Effector CD8-positive, alpha-beta T cell (primary cell): ENCODE measurements around the gene MYL10.
"Not testable (repeated sequence)": the region's sequence is repeated elsewhere in the genome, so short reads cannot be mapped to it uniquely, and the experiment has no call there.

Experiments used
- DNase-seq: peaks from one replicate; lab custom pipeline; 2025; lab: John Stamatoyannopoulos, UW

MYL10 gene

DNA sequence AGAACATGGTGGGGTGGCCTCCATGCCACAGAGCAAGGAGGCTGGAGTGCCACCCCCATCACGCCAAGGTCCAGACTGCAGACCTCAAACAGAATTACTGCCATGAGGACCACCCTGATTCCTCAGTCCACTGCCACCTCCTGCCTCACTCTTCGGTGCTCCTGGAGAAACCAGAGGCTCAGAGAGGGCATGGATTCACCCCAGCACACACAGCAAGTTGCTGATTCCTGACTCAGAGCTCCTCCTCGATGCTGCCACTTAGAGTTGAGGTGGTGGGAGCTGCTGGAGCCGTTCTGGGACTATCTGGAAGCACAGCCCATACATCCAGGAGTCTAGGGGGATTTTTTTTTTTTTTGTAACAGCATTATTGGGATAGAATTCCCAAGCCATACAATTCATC, 22.0 kb upstream of the MYL10 start:
- no peak for DNase-seq

DNA sequence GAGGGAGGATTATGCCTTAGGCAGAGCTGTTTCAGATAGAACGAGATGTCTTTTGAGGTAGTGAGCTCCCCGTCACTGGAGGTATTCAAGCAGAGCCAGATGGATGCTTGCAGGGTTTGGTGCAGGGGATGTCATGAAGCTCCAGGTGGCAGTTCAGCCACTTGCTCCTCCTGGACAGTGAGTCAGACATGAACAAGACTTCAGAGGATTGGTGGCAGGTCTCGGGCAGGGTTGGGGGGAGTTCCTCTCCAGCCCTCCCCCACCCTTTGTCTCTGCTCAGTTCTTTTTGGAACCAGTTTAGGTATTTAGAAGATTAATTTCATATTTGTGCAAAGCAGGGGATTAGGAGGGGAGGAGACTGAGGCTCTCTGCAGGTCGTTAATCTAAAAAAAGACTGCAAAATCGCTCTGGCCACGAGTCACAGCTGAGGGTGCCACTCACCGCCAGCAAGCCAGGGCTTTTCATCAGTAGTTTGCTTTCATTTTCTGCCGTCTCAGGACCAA, 21.5 kb upstream of the MYL10 start:
- no peak for DNase-seq

DNA sequence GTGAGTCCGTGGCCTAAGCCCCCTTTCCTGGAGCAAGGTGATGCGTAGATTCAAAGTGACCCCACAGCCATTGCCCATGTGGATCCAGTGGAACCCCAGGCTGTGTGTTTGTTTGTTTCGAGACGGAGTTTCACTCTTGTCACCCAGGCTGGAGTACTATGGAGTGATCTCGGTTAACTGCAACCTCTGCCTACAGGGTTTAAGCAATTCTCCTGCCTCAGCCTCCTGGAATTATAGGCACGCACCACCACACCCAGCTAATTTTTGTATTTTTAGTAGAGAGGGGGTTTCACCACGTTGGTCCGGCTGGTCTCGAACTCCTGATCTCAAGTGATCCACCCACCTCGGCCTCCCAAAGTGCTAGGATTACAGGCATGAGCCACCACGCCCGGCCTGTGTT, 18.8 kb upstream of the MYL10 start:
- DNase-seq, result not testable (repeated sequence)

DNA sequence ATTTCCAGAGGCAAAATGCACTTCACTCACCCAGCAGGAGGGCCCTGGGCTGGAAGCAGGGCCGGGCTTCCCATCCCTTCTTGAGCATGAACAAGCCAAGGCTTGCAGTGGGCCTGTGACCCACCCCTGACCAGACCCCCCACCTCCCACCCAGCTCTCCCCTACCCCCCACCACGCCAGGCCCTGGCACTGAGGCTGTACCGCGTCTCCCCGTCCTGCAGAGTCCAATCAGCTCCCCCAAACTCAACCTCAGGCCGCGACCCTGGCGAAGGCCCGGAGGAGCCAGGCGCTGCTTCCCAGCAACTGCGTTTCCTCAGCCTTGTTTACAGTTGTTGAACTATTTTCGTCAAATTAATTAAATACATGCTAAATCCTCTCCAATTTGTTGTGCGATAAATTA, 16.9 kb upstream of the MYL10 start:
- DNase-seq, result no peak

DNA sequence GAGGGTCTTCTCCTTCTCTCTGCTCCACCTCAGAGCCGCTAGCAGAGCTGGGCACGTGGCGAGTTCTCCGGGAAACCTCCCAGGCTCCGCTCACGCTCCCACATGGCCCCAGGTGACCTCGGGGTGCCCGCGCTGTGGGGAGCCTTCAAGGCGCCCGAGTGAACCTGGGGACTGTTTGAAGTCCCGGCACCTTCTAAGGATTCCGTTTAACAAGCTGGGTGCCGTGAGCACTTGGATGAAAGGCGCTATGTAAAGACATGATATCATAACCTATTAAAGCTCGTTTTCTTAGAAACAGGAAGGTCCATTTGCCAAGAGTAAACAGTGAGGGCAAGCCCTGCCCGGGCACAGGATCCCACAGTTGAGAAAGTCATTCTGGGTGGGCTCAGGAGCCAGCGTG, 15.8 kb upstream of the MYL10 start:
- DNase-seq, result no peak

DNA sequence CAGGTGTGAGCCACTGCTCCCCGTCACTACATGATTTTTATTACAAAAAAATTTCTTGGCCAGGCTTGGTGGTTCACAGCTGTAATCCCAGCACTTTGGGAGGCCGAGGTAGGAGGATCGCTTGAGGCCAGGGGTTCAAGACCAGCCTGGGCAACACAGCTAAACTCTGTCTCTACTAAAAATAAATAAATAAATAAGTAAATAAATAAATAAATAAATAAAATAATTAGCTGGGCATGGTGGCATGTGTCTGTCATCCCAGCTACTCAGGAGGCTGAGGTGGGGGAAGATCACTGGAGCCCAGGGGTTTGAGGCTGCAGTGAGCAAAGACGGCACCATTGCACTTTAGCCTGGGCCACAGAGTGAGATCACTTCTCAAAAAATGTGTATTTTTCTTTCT, 10.0 kb upstream of the MYL10 start:
- DNase-seq, result not testable (repeated sequence)

DNA sequence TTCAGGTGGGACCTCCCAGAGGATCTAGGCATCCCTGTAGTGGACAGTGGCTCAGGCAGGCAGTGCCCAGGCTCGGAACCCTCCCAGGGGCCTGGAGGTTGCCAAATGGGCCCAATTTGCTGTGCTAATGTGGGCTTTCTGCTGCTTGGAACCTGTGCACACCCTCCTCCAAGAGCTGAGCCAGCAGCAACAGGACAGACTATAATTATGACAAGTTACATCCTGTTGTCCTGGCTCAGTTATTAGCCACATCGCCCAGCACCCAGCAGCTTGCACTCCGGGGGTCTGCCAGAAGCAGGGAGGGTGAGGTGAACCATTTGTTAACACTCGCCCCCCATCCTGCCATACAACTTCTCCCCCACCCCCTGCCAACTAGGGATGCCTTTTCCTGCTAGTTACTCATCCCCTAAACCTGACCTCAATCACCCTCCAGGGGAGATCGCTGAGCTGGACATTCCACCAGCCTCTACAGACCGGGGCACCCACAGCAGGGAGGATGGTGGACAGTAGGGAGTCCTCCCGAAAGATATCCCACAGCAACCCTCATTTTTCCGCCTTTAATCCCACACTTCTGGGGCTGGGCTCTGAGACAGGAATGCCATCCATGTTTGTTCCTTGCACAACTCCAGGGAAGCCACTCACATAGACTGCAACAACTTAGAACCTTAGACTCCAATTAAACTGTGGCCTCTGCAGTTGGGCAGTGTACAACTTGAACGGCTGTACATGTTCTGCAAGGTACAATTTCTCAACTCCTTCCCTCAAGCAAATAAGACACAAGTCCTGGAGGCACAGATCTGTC, 7.9 kb upstream of the MYL10 start:
- no peak for DNase-seq

DNA sequence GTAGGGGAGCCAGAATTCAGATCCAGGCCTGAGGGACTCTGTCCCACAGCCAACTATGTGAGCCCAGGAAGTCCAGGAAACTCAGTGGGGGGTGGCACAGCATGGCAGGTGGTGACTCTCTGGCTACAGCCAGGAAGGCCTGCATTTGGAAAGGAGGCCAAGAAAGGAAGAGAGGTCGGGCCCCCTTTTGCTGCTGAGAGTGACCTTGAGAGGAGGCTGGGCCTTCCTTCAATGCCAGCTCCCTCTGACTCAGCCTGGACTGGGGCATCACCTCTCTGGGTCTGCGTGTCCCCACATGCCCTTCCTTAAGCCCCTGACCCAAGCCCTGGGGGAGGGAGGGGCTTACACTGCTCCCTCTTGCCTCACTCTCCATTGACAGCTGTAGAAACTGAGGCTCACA, 6.4 kb upstream of the MYL10 start:
- no peak for DNase-seq

DNA sequence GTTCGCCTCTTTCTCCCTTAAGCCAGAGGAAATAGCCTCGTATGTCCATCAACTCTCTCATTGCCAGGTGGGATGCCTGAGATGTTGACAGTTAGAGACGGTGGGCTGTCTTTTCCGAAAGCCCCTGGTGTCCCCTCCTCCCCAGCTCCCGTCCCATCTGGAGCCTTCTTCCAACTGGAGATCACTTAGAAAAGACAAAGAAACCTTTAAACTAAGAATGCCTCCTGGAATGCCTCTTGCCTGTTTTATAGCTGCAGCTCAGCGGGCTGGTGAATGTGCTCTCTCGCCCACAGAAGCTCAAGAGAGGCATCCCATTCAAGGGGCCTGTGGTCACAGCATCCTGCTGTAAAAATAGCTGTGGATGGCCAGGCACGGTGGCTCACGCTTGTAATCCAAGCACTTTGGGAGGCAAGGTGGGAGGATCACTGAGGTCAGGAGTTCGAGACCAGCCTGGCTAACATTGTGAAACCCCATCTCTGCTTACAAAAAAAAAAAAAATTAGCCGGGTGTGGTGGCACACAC, 5.2 kb upstream of the MYL10 start:
- no peak for DNase-seq

DNA sequence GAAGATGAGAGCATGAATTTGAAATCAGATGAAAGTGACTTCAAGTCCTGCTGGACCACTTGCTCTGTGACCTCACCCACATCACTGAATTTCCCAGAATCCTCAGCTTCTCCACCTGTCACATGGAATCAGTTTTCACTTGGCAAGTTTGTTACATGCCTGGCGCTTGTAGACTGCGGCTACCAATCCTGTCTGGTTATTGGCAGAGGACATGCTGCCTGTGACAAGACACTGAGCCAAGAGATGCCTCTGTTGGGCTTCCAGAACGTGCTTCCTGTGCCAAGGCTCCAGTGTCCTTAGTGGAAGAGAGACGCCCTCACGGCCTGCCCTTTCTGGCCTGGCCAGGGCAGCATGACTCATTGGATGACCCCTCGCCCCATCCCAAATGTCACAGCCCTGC, 4.4 kb upstream of the MYL10 start:
- DNase-seq, result no peak

DNA sequence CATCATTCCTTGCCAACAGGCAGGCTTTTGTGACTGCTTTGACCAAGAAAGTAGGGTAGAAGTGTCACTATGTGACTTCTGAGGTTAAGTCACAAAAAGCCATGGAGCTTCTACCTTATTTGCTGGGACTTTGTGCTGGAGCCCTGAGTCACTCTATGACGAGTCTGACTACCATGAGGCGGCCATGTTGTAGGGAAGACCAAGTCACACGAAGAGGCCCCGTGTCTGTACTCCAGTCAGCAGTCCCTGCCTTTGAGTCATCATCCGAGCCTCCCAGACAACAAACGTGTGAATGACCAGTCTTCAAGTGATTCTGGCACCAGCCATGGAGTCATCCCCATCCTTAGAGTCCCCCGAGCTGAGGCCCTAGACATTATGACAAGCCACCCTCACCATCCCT, 3.5 kb upstream of the MYL10 start:
- DNase-seq, result no peak

DNA sequence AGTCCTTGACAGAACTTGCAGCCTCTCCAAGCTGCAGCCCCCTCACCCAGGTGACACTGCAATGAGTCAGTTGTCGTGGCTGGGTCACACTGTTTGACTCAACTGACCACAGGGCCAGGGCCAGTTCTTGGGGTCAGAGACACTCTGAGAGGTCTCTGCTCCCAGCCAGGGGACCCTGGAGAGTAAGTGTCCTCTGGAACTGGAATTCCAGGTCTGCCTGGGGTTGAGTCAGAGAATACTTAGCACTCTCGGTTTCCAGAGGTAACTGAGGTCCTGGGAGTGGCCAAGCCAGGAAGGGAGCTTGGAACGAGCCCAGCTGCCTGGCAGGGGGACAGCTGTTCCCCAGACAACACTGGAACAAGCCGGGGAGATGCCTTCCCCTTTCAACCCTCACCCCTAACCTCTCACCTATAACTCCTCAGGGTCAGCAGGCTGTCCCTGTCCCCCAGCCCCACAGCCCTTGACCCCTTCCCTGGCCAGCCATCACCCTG, 2.2 kb upstream of the MYL10 start:
- no peak for DNase-seq

DNA sequence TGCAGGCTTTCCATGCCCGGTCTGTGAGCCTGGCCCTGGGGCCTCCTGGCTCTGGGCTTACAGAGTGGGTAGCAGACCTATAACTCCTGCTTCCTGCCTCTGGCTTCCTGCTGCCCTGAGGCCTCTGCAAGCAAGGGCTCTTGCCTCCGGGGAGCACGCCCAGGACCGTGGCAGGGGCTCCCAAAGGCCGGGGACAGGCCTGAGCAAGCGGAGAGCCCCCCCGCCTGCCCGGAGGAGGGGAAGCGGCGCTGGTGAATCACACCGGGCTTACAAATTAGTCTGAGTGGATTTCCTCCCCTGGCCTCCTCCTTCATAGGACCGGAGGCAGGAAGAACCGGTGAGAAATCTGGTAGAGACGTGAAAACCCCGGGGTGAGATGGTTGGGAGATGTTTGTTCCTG, 1.5 kb upstream of the MYL10 start:
- no peak for DNase-seq

DNA sequence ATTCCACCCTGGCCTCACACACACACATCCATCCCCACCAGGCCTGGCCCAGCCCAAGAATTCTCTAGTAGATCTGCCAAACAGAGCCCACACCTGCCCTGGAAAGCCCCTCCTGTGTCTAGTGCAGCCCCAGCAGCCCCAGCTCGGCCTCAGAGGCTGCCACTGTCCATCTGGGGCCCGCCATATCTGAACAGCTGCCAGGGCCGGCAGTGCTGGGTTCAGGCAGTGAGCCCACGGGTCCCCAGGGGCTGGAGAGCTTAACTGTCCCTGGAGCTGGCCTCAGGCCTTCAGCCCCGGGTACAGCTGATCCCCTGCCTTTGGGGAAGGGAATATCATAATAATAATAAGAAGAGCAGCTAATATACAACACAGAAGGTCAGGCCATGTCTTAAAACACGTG, 574 bp downstream of the MYL10 start:
- DNase-seq, result no peak

DNA sequence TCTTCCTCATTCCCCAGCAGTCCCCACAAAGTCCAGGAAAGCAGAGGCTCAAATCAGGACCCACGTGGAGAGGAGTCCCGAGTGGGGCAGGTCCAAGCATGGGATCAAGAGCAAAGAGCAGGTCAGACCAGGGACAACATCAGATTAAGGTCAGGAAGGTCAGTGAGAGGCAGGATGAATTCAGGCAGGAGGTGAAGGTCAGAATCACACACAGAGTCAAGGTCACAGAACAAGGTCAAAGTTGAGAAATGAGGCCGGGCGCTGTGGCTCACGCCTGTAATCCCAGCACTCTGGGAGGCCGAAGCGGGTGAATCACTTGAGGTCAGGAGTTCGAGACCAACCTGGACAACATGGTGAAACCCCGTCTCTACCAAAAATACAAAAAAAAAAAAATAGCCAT, 2.3 kb downstream of the MYL10 start:
- DNase-seq, result no peak

DNA sequence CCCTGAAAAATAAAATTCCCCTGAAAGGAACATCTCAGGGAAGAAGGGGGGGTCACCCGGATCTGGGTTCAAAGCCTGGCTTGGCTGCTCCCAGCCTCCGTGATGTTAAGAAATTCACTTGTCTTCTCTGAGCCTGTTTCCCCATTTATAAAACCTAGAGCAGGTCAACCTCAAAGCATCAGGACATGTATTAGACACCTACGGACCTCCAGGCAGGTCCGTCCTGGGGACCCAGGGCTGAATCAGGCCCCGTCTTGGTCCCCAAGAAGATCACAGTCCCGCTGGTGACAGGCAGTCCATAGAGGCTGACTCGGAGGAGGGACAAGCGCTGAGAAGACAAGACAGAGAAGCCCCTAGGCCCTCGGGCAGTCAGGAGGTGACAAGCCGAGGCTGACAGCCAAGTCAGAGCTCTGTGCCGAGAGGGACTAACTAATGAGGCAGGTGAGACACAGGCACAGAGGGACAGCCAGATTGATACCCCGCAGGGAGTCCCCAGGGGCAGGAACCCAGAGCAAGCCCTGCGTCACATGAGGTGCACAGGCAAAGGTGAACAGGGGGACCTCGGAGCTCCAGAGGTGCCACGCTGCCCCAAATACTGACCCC, 2.9 kb downstream of the MYL10 start:
- DNase-seq, result no peak

DNA sequence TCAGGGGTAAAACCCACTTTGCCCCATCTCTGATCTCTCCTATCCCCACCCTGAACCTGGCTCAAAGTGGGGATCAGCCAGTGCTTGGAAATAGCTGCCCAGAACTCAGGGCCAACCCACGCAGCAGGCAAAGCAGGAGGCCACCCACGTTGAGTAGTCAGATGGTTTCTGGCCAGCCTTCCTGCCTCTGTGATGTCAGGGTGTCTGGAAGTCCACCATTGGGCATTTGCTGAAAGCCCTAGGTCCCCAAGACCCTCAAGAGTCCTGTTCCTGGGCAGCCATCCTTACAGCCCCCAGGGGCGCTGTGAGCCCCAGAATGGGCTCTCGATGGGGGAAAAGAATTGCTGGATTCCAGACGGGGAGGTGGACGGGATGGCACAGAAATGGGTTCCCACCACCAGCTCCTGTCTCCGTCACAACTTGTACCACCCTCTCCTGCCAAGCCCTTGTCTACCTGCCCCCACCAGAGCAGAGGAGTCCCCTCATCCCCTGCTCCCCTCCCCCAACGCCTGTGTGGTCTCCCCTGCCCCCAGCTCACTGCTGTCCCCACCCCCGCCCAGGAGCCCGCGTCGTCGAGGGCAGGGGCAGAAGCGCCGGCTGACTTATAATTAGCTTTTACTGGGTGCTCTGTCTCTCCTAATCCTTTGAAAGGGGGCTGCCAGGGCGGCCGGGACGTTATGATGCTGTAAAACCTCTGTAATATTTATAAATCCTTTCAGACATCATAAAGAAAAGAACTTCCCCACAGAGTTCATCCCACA, 3.9 kb downstream of the MYL10 start:
- no peak for DNase-seq

DNA sequence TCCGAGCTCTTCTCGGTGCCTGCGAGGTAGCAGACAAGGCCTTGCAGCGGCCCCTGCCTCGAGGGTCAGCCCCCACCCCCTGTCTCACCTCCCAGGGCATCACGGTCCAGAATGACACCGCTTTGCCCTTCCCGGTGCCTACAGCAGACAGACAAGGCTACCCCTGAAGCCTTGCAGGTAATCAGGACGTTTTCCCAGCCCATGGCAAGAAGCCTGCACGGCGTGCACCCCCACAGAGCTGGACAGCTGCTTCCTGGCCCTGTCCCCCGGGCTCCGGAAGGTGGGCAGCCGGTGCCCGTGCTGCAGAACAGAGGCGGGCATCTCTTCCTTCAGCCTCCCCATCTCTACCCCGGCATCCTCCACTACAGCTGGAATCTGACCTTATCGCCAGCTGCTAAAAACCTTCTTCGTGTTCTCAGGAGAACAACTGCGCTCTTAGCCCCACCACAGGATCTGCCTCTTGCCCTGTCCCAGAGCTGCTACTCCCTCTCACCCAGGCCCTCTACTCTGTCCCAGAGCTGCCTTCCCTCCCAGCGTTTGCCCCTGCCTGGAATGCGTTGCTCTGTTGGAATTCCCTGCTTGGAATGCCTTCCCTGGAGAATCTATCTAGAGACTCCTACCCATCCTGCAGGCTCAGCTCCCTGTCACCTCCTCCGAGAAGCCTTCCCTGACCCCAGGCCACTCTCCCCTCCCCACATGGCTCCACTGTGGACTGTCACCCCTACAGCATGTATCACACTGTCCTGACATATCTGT, 4.7 kb downstream of the MYL10 start:
- no peak for DNase-seq

DNA sequence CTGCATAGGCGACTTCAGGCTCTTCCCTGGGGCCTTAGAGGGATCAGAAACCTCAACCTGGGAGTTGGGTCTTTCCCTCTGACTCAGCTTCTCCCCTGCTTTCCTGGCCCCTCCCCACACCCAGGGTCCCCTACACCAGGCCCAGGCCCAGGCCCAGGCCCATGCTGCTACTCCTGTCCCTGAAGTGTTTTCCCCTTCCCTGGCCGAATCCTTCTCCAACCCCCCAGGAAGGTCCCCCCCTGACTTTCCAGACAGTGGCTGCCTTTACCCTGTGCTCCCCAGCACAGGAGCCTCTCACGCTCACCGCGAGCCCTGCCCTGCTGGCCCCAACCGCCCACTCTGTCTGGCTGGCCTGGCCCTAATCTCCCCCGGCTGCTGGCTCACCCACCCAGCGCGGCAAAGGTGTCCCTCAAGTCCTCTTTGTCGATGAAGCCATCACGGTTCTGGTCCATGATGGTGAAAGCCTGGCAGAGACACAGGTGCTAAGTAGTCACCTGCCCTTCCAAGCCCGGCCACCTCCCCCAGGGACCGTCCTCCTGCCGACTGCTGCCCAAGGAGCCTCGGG, 6.4 kb downstream of the MYL10 start:
- no peak for DNase-seq

DNA sequence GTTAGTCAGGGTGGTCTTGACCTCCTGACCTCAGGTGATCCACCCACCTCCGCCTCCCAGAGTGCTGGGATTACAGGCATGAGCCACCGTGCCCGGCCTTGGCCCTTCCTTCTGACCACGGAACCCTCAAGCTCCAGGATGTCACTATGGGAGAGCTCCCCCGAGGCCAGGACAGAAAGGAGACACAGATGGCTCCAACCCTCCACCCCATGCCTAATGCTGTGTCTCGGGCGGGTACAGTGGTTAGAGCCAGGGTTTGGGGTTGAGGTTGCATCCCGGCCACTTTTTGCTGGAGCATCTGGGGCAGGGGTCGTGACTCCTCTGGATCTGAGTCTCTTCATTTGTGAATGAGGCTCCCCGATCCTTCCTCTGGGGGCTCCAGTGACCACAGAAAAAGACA, 8.1 kb downstream of the MYL10 start:
- no peak for DNase-seq

DNA sequence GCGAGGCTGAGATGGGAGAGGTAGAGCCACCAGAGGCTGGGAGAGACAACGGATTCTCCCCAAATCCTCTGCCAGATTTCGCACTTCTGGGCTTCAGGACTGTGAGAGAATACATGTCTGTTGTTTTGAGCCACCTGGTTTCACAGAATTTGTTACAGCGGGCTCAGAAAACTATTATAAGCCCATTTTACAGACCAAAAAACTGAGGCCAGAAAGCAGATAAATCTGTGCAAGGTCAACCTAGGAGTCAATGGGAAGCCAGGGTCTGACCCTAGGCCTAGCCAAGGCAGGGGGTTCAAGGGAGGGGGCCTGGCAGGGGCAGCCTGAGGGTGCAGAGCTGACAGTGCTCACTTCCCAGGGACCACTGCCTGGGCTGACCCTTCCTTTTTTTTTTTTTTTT, 8.7 kb downstream of the MYL10 start:
- no peak for DNase-seq
